HG02571 (cell line): ENCODE measurements around the gene SFR1.

Experiments
- ATAC-seq: cut with Tn5 transposase; IDR thresholded peaks from one replicate; pipeline ENCODE4 v1.9.1; 2021; ENCODE audit warnings: mild to moderate bottlenecking, moderate library complexity; ENCODE audit not compliant: unreplicated experiment

The SFR1 gene

DNA sequence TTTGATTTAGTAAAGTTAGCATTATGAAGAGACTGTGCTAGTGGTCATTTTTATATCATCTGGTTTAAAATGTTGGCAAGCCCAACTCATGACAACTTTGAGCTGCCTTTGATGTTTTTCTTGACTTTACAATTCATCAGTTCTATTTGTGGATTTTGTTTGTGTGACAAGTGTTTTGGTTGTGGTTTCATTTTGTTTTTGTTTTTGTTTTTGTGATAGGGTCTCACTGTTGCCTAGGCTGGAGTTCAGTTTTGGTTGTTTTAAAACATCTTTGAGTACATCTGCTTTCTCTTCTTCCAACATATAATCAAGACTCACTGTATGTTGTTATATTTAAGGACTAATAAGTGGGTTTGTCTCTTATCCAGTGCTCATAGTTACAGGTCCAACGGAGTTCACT is 17.6 kb upstream of the SFR1 start:
- ATAC-seq: no peak

DNA sequence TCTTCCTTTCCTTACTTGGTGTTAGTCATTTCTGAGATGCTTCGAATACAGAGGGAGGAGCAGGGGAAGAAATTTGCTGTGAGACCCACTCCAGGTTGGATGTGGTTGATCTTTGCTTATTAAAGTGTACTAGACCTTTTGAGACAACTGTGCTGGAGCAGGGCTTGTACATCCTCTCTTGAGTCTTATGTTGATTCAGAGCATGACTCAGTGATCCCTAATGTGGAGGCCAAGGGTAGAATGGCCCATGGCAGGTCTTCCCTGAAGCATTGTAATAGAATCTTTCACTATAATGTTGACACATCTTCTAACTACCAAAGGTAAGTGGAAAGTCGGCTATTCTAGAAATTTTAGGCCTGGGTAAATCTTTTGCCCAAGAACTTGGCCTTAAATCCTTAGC is 17.0 kb upstream of the SFR1 start:
- ATAC-seq: no peak

DNA sequence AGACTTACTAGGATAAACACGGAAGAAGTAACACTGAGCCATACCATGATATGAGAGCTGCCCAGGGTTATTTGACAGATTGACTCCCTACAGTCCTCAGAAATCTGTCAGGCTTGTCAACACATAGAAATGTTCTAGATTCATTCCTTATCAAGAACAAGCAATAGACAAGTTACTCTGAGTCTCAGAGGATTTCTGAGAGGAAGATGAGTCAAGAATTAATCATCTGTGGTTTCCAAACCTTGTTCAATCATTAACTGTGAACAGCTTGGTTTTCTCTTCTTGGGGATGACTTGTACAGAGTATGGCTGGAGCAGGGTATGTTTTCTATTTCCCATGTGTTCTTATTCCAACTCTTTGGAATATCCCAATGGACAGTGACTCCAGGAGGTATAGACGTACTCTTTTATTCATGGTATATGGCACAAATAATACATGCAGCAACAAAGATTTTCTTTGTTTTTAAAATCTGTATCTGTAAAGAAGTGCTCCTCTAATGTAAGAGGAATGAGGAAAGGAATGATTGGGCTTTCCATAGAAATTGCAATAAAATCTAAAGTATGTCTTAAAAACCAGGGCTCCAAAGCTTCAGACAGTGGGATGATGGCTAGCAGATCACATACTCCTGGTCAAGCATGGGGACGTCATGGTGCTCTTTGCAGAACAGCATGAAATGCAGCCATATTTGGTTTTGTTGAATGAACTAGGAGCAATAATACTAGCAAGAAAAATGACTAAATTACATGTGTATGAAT is 11.9 kb upstream of the SFR1 start:
- ATAC-seq: peak; percentile 77

DNA sequence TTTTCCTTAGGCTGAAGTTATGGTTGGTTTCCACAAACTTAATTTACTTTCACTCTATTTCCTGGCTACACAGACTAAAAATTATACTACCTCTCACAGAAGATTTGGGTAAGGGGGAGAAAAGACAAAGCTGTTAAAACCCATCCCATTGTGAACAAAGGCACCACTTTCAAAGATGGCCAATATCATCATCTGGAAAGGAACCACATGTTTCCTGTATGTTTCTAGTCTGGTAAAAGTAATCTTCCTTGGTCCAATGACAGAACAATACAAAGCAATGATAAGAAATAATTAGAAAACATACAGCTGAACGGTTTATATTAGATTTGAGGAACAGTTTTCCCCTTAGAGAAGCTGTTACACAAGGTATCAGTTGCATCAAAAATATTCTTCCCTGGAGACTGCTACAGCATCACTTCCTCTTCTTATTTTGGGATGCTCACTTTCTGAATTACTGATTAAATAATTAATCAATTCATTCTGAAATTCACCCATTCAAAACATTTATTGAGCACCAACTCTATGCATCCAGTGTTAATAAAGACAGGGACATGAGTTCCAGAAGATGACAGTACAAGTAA is 8.5 kb upstream of the SFR1 start:
- no peak for ATAC-seq

DNA sequence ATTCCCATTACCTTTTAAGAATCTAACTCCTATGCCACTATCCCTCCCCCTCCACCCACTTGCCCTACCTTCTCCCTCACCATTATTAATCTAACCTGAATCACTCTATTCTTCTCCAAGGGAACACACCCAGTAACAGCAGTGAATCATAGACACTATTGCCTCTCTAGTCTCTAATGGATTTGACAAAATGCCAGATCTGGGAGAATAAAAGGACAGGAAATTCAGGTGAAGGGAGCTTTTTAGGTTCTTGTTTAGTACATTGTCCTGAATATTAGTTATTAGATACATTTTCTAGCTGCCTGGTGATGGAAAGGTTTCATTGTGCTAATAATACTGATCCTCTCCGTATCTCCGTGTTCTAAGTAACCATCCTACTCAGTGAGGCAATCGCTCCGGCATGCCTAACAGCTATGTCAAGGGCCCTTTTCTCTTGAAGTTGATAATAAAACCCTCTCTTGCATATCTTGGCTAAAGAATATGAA is 4.1 kb upstream of the SFR1 start:
- no peak for ATAC-seq

DNA sequence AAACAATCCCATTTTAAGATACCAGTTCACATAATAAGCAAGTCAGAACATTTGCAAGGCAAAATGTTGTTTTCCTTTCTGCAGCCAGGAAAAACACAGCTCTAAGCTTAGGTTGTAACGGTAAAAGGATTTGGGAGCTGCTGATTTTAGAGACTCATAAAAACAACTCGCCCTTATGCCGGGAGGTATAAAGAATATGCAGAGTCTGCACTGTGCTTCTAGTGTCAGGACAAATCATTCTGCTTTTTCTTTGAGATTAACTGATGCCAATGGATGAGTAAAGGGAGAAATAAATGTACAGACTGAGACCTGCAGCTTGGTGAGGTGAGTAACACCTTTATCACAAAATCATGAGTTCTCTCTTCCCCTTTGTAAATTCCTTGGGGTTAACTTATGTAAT is 2.0 kb upstream of the SFR1 start:
- ATAC-seq: no peak

DNA sequence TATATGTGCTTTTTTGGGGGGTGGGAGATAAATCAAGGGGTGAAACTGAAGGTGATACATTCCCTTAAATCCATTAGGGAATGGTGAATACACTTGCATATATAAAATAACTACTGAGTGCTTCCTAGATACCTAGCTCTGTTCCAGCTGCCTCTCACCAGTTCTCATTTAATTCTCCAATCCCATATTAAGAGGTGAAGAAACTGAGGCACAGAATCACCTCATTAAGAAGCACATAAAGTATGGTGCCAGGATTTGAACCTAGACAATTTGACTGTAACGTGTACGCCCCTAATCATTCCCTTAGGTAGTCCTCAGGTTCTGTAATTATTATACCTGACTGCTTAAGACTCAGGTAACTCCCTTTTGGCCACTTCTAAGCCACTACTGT is 1.5 kb upstream of the SFR1 start:
- no peak for ATAC-seq

DNA sequence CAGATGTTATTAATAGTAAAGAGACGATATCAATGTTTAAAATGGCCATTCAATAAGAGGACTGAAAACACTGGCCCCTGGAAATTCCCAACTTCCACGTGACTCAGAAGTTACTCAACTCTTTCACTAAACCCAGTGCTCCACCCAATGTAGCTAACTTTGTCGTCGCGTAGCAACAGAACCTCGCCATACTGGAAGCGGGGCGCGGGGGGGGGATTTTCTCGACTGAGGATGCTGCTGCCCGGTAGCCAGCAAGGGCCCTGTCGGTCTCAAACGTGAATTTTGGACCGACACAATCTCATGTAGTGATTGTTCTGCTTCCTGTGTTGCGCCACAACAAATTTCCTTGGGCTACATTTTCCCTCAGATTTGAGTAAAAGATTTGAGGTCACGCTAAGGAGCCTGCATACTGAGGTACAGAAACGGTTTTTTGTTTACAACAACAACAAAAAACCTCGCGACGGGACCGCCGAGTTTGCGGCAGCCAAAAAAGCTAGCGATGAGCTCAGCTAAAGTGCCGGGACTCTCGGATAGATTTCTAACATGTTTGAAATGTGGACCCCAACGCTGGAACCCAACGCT is 977 bp upstream of the SFR1 start:
- peak; percentile 34 for ATAC-seq

DNA sequence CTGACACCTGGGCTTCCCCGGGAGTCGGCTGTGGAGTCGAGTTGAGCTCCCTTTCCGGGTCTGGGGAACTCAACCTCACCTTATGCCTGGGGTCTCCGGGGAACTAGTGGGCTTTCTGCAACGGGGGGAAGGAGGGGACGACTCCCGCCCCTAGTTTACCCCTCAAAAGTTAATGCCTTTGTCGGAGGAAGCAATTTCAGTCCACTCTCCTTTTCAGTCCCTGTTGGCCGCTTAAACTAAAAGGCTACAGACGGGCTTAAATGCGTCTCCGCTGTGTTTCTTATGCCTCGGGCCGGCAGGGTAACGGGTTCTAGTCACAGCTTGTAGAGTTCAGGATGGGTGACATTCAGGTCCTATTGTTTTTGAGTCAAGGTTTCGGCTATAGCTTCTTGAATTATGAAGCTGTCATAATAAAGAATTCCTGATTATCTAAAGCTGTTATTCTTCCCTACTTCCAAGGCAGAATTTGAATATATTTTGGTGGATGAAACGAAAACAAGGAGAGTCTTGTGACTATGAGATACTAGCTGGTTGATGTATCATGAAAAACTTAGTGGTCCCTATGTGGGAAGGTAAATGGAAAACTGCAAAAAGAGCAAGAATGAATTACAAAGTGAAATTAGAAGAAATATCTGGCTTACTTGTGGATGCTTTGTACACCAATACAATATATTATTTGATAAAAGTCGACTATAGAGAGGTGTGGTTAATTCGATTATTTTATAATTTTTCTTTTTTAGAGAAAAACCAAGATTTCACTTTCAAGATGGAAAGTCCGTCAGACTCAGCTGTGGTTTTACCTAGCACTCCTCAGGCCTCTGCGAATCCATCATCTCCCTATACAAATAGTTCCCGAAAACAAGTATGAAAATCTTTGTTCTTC is 495 bp downstream of the SFR1 start:
- ATAC-seq: no peak

DNA sequence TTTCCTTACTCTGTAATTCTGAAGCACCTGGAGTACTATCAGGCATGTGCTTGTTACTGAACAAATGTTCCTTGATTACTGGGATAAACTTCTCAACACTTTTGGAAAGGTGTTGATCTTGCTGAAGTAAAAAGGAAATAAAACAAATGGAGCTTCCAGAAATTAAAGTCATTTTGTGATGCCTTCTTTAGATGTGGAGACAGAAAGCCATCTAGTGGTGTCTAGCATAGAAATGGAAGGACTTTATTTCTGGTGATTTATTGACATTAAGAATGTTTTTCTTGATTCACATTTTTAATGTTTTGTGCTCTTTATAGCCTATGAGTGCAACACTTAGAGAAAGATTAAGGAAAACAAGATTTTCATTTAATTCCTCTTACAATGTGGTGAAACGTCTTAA is 1.4 kb downstream of the SFR1 start:
- no peak for ATAC-seq

DNA sequence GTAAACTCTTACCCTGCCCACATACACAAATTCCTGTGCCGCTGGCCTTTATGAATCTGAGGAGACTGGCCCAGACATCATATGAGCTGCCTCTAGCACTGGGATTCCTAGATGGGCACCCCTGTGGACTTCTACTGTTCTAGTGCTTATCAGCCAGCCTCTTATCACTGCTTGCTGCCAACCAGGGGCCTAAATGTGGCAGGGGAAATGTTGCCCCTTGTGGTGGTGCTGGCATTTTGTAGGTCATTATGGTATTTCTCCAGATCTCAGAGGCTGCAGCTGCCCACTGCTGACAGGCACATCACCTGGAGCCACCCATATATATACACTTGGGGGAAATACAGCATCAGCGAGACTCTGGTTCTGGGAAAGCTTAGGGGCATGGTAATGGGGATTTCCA is 5.4 kb downstream of the SFR1 start:
- no peak for ATAC-seq

DNA sequence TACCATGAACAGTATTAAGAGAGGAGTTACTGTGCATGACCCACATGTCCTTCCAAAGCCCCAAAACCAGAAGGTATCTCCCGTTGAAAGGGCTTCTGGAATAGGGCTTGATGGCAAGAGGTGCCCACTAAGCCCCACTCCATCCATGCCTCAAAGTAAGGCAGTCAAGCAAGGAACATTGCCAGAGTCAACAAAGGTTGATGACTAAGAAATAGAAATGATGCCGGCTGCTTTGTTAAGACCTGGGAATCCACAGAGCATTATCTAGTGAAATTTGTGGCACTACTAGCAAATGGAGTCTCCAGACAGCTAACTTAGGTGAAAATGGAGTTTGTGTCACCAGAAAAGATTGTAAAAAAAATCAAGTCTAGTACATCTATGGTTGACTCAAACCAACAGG is 6.2 kb downstream of the SFR1 start:
- no peak for ATAC-seq

DNA sequence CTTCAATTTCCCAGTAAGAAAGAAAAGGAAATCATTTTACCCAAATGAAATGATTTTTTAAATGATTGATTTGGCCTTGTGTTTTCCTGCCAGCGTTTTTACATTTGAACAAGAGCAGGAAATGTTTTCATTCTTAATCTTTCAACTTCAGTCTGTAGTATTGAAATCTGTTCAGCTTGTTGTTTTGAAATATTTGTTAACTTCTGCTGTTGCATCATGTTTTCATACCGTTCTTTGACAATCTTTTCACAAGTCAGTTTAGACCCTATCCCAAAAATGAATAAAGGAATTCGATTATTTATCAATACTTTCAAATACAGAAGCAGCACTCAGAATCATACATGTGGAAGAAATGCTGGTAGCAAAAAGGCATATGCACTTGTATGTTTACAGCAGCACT is 8.1 kb downstream of the SFR1 start:
- ATAC-seq: no peak

DNA sequence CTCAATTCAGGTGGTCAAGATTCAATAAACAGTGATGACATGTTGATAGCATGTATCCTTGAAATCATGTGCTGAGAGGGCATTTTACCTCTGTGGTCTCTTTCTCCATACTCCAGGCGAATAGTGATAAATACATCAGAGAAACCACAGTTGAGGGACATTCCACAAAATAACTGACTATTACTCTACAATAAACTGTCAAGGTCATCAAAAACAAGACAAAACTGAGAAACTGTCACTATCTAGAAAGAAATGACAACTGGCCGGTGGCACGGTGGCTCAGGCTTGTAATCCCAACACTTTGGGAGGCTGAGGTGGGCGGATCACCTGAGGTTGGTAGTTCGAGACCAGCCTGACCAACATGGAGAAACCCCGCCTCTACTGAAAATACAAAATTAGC is 16.2 kb downstream of the SFR1 start:
- no peak for ATAC-seq

DNA sequence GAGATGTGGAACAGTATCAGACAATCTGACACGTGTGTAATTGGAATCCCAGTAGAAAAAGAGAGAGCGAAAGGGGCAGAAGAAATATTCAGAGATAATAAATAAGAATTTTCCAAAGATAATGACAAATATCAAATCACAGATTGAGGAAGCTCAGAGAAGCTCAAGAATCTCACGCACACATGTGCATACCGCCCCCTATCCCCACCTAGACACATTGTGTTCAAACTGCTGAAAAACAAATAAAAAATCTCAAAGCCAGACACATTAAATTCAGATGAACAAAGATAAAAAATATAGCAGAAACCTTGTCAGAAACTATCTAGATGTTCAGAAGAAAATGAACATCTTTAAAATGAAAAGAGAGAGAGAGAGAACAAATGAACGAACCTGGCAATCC is 17.2 kb downstream of the SFR1 start:
- ATAC-seq: no peak

DNA sequence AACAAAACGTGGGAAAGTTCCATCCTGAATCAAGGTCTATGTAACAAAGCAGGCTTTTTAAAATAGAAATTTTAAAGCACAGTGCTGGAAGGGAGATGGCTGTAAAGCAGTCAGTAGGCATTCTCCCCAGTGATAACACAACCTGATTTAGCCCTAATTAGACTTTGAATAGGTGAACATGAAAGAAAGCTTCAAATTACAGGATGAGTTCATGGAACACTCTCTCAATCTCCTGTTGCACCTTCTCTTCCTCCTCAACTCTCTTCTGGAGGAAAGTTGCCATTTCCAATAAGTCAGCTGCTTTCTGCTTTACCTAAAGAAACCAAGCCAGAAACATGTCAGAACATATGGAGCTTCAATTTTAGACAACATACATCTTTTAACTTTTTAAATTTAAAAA is 20.1 kb downstream of the SFR1 start:
- no peak for ATAC-seq

DNA sequence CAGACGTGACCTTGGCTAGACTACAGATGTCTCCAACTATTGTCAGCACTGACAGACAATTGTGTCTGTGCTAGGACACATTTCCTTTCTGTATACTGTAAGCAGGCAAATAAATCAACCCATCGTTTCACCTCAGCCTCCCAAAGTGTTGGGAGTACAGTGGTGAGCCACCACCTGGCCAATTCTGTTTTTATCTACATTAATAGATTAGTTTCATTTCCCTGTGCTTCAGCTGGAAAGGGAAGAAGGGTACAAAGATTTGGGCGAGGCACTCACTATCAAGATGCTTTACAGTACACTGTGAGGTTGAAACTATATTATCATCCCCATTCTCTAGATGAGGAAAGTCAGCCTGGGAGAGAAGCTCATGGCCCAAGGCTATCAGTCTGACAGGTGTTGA is 21.9 kb downstream of the SFR1 start:
- no peak for ATAC-seq

DNA sequence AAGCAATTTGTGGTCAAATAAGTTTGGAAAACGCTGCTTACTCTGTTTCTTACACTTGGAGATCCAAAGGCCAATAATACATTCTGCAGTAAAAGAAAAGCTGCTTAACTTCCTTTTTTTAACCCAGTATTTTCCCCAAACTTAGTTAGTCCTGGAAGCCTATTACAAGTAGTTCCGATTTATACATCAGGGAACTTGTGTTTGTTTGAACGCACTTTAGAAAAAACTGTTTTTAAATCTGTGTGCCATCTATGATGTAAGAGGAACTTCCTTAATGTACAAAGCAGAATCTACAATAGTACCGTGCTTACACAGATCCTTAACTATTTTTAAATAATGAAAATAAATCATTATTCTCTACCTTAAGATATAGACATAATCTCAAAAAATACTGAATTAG is 23.0 kb downstream of the SFR1 start:
- no peak for ATAC-seq

DNA sequence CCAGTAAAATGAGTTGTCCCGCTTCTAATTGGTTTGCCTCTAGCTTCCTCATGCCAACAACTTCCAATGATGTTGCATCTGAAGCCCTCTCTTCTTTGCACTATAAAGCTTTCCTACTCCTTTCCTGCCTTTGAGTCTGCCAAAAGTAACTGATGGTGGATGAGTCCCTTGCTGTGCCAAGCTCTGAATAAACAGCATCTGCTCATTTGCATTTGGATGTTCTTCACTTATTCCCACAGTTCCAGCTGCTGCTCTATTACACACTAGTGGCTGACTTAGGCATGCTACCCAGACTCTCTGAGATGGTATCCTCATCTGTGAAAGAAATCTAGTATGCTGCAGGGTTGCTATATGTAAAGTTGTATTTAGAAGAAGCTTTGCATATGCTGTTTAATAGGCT is 24.9 kb downstream of the SFR1 start:
- ATAC-seq: no peak

DNA sequence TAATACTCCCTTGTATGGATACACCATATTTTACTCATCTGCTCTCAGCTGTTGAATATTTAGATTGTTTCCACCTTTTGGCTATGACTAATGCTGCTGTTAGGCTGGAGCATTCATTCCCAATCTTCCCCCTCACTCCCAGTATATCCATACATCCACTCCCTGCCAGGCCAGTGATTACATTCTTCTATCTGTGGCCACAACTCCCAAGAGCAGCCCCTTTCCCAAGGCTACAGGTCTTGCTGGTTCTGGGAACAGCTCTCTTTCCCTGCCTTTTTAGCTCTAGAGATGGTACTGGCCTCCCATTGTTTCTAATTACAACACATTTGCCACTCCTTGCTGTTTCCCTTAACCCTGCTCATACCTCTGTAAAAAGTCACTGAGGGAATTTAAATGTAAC is 28.2 kb downstream of the SFR1 start:
- ATAC-seq: no peak

DNA sequence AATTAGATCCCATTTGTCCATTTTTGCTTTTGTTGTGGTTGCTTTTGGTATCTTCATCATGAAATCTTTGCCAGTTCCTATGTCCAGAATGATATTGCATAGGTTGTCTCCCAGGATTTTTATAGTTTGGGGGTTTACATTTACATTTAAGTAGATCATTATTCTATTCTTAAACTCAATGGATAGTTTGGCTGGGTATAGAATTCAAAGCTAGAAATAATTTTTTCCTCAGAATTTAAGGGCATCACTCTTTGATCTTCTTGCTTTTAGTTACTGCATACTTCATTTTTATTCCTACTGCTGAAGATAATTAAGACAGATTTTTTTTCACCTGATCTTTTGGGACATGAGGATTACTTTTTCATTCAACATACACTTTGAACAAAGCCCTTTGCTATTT is 29.8 kb downstream of the SFR1 start:
- no peak for ATAC-seq

DNA sequence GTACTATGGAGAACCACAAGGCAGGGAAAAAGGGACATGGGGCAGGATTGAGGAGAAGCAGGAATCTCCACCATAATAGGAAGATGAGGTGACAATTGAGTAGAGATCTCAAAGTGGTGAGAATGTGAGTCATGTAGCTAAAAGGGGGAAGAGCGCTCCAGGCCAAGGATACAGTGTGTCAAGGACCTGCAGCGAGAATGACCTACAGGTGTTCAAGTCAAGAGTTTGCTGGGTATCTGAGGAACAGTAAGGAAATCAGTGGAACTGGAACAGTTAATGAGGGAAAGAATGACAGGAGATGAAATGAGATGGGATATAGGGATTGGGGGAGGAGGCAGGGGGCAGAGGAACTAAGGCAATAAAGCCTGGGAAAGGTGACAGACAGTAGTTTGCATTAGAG is 33.6 kb downstream of the SFR1 start:
- ATAC-seq: no peak
